DOHH2 (cell line): ENCODE data around the gene APEH.

Experiments used
- EZH2phosphoT487 ChIP-seq: fragments of 200-600 bp; sonication (generic); IDR thresholded peaks from 2 replicates; pipeline ENCODE4 v1.6.1; 2017; ENCODE audit warnings: borderline replicate concordance, mild to moderate bottlenecking, antibody characterized with exemption, low read length, moderate library complexity, mixed read lengths
- TF ChIP-seq, protein P1 (sequence below): fragments of 200-600 bp; sonication (generic); IDR thresholded peaks from one replicate; pipeline ENCODE4 v1.5.1; 2014; ENCODE audit warnings: antibody characterized with exemption, mild to moderate bottlenecking, low read depth, low read length; ENCODE audit not compliant: poor library complexity, severe bottlenecking

GRCh38 chr3:49706456-49707112, 32.4 kb downstream of the APEH start:
- TF ChIP-seq, protein P1, sequence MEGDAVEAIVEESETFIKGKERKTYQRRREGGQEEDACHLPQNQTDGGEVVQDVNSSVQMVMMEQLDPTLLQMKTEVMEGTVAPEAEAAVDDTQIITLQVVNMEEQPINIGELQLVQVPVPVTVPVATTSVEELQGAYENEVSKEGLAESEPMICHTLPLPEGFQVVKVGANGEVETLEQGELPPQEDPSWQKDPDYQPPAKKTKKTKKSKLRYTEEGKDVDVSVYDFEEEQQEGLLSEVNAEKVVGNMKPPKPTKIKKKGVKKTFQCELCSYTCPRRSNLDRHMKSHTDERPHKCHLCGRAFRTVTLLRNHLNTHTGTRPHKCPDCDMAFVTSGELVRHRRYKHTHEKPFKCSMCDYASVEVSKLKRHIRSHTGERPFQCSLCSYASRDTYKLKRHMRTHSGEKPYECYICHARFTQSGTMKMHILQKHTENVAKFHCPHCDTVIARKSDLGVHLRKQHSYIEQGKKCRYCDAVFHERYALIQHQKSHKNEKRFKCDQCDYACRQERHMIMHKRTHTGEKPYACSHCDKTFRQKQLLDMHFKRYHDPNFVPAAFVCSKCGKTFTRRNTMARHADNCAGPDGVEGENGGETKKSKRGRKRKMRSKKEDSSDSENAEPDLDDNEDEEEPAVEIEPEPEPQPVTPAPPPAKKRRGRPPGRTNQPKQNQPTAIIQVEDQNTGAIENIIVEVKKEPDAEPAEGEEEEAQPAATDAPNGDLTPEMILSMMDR = no peak
- no peak for TF ChIP-seq EZH2phosphoT487
